EL (cell line): ENCODE data around the gene AFAP1.

Source experiments
- DNase-seq: peaks from one replicate; pipeline ENCODE4 v3.0.0-alpha.2; 2016

Gene AFAP1

GRCh38 chr4:7733801-7734650, 205.6 kb downstream of the AFAP1 start:
- no peak for DNase-seq

GRCh38 chr4:7733201-7733600, 206.5 kb downstream of the AFAP1 start:
- no peak for DNase-seq

GRCh38 chr4:7732263-7732662, 207.4 kb downstream of the AFAP1 start:
- DNase-seq, result no peak

- DNase-seq, result no peak
Measured at GRCh38 chr4:7731437-7731836, 208.2 kb downstream of the AFAP1 start.

GRCh38 chr4:7727749-7728148, 211.9 kb downstream of the AFAP1 start:
- peak; percentile 21 for DNase-seq

DNA sequence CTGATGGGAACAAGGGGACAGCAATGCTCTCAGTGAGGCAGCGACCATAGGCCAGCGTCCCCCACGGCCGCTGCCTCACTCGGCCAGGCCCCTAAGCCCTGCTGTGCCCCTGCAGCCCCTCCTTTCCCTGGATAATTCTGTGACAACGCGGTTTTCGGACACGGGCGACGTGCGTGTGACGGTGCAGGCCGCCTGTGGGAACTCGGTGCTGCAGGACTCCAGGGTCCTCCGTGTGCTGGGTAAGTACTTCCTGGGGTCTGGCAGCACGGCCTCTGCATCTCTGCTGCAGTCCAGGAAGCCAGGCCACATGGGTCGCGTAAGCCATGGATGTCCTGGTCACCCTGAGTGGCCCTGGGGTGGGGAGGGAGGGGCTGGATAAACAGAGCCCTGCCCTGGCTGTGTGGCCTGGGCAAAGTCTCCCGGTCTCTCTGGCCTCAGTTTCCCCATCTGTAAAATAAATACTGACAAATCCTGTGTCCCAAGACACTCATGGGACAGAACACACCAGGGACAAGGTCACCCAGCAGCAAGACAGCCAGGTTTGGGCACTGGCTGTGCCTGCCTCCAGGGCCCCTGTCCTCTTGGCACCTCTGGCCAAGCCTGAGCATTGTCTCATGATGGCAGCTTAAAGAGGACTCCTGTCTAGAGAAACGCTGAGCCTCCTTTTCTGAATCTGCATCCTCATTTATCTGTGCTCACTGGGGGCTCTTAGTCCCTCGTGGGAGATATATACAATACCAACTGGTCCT, 212.8 kb downstream of the AFAP1 start:
- DNase-seq, result no peak

- peak; percentile 77 for DNase-seq
Measured at GRCh38 chr4:7725951-7726350, 213.7 kb downstream of the AFAP1 start.

DNA sequence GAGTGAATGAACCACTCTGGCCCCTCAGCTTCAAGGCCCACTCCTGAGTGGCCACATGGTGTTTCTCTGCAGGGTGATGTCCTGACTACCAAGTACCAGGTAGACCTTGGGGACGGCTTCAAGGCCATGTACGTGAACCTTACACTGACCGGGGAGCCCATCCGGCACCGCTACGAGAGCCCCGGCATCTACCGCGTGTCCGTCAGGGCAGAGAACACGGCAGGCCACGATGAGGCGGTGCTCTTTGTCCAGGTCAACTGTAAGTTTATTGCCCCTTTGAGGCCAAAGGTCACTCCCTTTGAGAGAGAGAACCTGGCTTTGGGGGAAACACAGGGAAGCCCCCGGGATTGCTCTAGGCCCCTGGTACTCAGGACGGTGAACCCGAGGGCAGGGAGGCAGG, 216.0 kb downstream of the AFAP1 start:
- no peak for DNase-seq

DNA sequence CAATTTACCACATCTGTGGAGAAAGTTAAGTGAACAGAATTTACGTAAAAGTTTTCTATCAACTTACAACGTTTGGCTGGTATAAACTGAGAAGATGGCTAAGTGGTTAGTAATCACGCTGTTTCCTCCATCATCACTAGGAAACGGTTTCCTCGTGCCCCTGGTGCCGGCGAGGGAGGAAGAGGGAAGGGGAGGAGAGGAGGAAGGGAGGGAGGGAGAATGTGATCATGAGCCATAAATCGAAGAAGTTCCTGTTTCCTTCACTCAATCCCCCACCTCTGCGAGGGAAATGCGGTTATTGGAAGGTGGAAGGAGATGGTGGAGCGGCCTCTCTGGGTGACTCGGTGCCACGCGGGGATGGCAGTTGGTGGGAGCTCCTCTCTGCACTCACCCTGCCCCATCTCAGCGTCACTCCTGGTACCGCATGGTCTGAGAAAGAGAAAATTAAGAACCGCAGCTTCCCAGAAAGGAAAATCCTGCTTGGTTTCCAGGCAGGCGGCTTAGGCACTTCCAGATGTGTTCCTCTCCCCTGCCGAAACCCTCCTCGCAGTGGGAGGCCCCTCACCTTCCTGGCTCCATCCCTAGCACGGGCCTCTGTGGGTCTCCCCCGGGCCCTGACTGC, 216.8 kb downstream of the AFAP1 start:
- DNase-seq, result peak; percentile 34

DNA sequence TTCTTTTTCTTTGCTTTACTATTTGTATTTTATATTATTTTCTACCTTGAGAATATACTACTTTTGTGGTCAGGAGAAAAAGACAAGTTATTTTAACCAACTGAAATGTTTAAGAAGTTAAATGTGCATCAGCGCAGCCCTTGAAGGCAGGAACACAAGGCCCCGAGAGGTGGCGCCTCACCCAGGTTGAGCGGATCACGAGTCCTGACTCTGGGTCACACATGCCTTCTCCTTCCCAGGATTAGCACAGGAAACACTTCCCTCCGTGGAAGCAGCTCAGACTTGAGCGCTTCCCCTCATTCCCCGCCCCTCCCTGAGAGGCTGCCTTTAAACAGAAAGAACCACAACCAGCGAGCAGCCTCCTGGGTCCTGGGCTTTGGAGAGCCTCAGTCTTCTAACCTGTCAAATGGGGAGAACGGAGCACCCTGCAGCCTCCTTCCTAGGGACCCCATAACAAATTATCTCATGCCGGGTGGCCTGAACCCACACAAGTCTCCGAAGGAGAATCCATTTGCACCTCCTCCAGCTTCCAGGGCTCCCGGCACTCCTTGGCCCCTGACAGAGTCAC, 217.6 kb downstream of the AFAP1 start:
- no peak for DNase-seq

- DNase-seq, result peak; percentile 38
Measured at GRCh38 chr4:7719354-7720174, 220.1 kb downstream of the AFAP1 start.

DNA sequence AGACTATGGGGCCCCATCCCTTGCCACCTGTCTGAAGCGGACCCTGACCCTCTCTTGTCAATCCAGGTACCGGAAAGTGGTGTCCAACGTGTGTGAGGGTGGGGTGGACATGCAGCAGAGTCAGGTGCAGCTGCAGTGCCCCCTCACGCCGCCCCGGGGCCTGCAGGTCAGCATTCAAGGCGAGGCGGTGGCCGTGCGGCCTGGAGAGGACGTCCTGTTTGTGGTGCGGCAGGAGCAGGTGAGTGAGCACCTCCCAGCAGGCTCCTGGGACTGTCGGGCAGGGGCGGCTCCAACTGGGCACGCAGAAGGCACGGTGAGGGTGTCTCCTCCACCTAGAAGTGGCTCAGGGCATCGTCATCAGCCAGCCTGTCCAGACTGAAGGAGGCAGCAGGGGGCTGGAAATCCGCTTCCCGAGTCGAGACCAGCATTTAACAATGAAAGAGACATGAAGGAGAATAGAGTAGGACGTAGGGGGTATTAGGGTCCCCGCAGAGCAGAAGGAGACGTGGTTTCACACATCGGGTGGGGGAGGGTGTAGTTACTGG, 221.6 kb downstream of the AFAP1 start:
- no peak for DNase-seq

DNA sequence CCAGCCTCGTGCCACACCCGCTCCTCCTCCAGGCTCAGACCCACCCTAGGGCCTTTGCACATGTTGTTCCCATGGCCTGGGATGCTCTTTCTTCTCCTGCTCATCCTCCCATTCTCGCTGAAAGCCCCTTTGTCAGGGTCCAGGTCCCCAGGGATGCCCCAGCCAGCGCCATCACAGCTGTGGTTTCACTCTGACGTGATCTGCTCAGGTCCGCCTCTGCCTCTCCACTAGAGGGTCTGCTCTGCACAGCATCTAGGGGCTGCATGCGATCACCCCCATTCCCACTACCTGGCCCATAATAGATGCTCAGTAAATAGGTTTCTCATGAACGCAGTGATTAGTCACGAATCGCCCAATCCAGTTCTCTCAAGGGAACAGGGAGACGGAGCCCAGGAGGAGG, 222.5 kb downstream of the AFAP1 start:
- no peak for DNase-seq

DNA sequence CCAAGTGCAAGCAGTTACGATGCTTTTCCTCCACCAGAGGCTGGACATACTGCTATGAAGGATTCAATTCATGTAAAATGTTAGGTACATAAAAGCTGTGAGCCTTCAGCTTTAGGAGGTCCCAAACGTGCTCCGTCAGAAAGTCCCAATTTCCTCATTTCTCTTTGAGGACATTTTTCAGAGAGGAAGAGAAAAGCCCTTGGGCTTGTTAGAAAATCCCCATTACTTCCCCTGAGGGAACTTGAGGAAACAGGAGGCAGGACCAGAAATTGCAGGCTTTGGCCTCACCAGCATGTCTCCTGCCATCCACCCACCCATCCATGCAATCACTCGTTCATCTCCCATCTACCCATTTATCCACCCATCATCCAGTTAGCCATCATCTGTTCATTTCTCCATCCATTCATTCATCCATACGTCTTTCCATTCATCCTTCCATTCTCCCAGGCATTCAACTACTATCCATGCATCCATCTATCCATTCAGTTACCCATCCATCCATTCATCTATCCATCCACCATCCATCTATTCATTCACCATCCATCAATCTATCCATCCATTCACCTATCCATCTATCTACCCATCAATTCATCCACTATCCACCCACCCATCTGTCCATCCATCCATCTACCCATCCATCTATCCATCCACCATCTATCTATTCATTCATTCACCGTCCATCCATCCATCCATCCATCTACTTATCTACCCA, 223.5 kb downstream of the AFAP1 start:
- no peak for DNase-seq

- DNase-seq, result no peak
Measured at GRCh38 chr4:7715271-7716009, 224.2 kb downstream of the AFAP1 start.

DNA sequence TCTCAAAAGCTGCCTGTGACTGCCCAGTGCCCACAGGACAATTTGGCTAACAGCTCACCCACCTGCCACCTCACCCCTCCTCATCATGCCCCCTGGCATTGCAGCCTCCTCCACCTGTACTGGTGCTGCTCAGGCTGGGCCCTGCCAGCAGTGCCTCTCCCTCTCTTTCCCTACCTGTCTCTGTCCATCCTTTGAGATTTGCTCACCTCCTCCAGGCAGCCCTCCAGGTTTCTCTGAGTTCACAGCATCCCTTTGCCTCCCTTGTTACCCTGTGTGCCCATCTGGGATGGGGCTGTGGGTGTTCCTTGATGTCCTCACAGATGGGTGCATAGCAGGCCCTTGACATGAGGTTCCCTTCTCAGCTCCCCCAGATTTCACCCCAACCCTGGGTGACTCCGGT, 224.9 kb downstream of the AFAP1 start:
- DNase-seq, result no peak

GRCh38 chr4:7714176-7714575, 225.5 kb downstream of the AFAP1 start:
- DNase-seq, result no peak

GRCh38 chr4:7713757-7714156, 225.9 kb downstream of the AFAP1 start:
- DNase-seq, result no peak

GRCh38 chr4:7712021-7712671, 227.5 kb downstream of the AFAP1 start:
- DNase-seq, result no peak

DNA sequence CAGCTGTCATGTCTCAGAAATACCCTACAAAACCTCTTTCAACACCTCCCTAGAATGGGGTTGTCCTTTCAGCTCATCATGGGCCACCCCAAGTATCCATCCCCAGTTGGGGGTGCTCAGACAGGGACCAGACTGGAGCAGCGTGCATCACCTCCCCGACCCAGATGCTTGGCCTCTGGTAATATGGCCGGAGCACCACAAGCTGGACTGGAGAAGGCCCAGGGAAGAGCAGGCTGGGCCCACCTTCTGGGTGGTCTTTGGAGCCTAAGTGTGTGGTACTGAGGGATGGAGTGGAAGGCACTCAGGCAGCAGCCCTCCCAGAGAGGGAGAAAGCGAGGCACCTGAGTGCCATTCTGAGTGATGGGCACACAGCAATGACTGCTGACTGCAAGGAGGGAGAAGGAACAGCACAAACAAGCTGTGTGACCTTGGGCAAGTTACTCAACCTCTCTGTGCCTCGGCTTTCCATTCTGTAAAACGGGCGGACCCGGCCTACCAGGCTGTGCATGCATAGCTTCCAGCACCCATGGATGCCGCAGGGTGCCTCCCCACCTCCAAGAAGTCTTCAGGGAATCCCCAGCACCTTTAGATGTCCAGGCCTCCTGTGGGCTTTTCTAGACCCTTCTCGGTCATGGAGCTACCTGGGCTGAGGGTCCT, 228.2 kb downstream of the AFAP1 start:
- DNase-seq, result no peak
